Measurements from ENCODE around the gene RHOA. TPM values are rescaled to one million over a fixed set of nuclear protein-coding genes. Genes with fewer than 3 reads are reported as not detected.

Gene RHOA
- total and polyA plus RNA-seq, 2 of the 13 experiments (the other 11 are each of a cell fraction or from before 2014, with no cell fraction given), result 131 to 177 TPM

DNA sequence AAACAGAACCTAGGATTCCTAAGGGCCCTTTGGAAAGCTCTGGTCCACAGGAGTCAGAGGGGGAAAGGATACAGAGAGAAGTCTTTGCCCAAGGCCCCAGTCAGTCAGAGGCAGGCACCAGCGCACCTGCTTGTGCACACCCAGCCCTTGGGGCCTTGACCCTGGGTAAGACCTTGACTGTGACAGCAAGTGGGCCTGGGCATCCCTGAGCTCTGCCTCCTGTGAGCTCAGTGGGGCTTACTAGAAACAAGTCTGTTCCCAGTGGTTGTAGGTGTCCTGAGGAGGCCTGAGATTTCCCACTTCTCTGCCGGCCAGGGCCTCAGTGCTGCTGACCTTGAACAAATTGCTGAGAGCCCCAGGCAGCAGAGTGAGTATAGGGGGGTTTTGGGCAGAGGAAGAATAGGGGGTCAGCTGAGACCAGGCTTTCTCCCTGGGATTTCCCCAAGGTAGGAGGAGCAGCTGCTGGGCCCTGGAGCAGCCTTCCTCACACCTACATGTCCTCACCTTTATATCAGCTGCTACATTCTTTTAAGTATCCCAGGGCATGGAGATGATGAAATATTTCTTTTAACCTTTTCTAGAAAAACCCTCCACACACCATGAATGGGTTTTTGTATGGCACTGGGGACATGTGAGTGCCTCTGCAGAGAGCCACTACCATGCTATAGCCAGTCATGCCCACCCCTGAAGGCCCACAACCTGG lies 48.6 kb upstream of the RHOA start (continued):
- TF ChIP-seq, protein P1, sequence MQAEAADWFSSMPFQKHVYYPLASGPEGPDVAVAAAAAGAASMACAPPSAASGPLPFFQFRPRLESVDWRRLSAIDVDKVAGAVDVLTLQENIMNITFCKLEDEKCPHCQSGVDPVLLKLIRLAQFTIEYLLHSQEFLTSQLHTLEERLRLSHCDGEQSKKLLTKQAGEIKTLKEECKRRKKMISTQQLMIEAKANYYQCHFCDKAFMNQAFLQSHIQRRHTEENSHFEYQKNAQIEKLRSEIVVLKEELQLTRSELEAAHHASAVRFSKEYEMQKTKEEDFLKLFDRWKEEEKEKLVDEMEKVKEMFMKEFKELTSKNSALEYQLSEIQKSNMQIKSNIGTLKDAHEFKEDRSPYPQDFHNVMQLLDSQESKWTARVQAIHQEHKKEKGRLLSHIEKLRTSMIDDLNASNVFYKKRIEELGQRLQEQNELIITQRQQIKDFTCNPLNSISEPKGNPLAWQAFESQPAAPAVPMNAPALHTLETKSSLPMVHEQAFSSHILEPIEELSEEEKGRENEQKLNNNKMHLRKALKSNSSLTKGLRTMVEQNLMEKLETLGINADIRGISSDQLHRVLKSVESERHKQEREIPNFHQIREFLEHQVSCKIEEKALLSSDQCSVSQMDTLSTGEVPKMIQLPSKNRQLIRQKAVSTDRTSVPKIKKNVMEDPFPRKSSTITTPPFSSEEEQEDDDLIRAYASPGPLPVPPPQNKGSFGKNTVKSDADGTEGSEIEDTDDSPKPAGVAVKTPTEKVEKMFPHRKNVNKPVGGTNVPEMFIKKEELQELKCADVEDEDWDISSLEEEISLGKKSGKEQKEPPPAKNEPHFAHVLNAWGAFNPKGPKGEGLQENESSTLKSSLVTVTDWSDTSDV (CRISPR knock-in tag; IDR thresholded peaks at IDR 0.05), result no peak
- TF ChIP-seq ZIK1 (CRISPR knock-in tag; IDR thresholded peaks at IDR 0.05; ENCODE audit: borderline replicate concordance, low read depth) (no peak), ZNF260 (CRISPR knock-in tag; IDR thresholded peaks at IDR 0.05; ENCODE audit: borderline replicate concordance, low read depth) (no peak), NR2F1 (CRISPR knock-in tag; IDR thresholded peaks at IDR 0.05) (0 out of 4 replicates have a peak, but pooled peaks of 1 of the 2 experiments have one; percentile 16), HNF4A (CRISPR knock-in tag; IDR thresholded peaks at IDR 0.05) (peak; percentile 3; the same call in 1 of the 2 replicates), POGZ (CRISPR knock-in tag; IDR thresholded peaks at IDR 0.05) (no peak), MEIS1 (CRISPR knock-in tag; IDR thresholded peaks at IDR 0.05; ENCODE audit: borderline replicate concordance) (no peak), SRY (CRISPR knock-in tag; IDR thresholded peaks at IDR 0.05) (no peak), ETV6 (CRISPR knock-in tag; conservative IDR thresholded peaks at IDR 0.05) (no peak), NR2F6 (IDR thresholded peaks at IDR 0.05) (no peak), NR2F6 (CRISPR knock-in tag; IDR thresholded peaks at IDR 0.05) (peak; percentile 31; the same call in 1 of the 2 replicates), TEAD3 (CRISPR knock-in tag; optimal IDR thresholded peaks at IDR 0.05; ENCODE audit: borderline replicate concordance) (no peak), RFXAP (CRISPR knock-in tag; IDR thresholded peaks at IDR 0.05; ENCODE audit: borderline replicate concordance) (no peak), SNRNP70 (IDR thresholded peaks at IDR 0.05; ENCODE audit: low read depth, low read length) (no peak), ZBTB7B (CRISPR knock-in tag; IDR thresholded peaks at IDR 0.05) (no peak), TOPORS (CRISPR knock-in tag; IDR thresholded peaks at IDR 0.05) (no peak), ZNF329 (CRISPR knock-in tag; IDR thresholded peaks at IDR 0.05; ENCODE audit: low read depth) (no peak)
- TF ChIP-seq, protein P2, sequence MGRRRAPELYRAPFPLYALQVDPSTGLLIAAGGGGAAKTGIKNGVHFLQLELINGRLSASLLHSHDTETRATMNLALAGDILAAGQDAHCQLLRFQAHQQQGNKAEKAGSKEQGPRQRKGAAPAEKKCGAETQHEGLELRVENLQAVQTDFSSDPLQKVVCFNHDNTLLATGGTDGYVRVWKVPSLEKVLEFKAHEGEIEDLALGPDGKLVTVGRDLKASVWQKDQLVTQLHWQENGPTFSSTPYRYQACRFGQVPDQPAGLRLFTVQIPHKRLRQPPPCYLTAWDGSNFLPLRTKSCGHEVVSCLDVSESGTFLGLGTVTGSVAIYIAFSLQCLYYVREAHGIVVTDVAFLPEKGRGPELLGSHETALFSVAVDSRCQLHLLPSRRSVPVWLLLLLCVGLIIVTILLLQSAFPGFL (CRISPR knock-in tag; IDR thresholded peaks at IDR 0.05), result no peak
- TF ChIP-seq, protein P3, sequence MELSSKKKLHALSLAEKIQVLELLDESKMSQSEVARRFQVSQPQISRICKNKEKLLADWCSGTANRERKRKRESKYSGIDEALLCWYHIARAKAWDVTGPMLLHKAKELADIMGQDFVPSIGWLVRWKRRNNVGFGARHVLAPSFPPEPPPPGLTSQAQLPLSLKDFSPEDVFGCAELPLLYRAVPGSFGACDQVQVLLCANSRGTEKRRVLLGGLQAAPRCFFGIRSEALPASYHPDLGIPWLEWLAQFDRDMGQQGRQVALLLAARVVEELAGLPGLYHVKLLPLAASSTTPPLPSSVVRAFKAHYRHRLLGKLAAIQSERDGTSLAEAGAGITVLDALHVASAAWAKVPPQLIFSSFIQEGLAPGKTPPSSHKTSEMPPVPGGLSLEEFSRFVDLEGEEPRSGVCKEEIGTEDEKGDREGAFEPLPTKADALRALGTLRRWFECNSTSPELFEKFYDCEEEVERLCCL (CRISPR knock-in tag; IDR thresholded peaks at IDR 0.05; ENCODE audit: borderline replicate concordance), result no peak
